ENCODE data around the gene VAPA. TPM values are rescaled to one million over a fixed set of nuclear protein-coding genes. Genes with fewer than 3 reads are reported as not detected.

VAPA gene
- total and polyA plus RNA-seq, 7 donors = 181 to 336 (median 263) TPM

- intact Hi-C loops (cut with DNase I) = no loop called here
- Histone ChIP-seq H3K36me3 (peaks cover 0 to 26% (median 4%) of the 10 kb centered on the region in 4 donors), H3K27ac (no peak overlapping the region), H3K9me3 (no peaks in the 10 kb centered on the region), H3K4me1 (peaks cover 0 to 78% (median 77%) of the 10 kb centered on the region in 4 donors), H3K27me3 (no peaks in the 10 kb centered on the region), H3K4me3 (no peak overlapping the region)
- WGBS, 2 donors = 92 to 93% methylated on average over 3 of the region's 3 CpGs
- no peak for DNase-seq
- TF ChIP-seq POLR2AphosphoS5 (IDR thresholded peaks at IDR 0.05) (no peak), POLR2A (IDR thresholded peaks at IDR 0.05) (no peak), EP300 (IDR thresholded peaks at IDR 0.05) (no peak)
- TF ChIP-seq, protein P1, sequence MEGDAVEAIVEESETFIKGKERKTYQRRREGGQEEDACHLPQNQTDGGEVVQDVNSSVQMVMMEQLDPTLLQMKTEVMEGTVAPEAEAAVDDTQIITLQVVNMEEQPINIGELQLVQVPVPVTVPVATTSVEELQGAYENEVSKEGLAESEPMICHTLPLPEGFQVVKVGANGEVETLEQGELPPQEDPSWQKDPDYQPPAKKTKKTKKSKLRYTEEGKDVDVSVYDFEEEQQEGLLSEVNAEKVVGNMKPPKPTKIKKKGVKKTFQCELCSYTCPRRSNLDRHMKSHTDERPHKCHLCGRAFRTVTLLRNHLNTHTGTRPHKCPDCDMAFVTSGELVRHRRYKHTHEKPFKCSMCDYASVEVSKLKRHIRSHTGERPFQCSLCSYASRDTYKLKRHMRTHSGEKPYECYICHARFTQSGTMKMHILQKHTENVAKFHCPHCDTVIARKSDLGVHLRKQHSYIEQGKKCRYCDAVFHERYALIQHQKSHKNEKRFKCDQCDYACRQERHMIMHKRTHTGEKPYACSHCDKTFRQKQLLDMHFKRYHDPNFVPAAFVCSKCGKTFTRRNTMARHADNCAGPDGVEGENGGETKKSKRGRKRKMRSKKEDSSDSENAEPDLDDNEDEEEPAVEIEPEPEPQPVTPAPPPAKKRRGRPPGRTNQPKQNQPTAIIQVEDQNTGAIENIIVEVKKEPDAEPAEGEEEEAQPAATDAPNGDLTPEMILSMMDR (IDR thresholded peaks at IDR 0.05) = no peak
Observed at GRCh38 chr18:9930299-9930884, 16.6 kb downstream of the VAPA start.

DNA sequence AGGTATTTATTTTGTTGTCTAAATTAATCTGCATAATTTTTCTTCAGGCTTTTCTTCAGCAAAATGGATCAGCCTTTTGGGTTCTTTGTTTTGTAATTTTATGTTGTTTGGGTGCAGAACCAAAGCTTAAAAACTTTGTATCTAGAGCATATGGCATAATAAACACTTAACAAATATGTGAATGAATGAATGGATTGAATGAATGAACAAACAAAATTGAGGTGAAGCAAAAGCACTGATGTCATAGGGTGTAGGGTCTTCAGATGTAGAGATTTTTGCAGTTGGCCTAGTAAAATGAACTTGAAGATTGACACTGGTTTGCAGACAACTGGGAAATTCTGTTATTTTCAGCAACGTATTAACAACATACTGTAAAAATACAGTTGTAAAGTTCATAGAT is 17.3 kb downstream of the VAPA start:
- no peak for DNase-seq
- Histone ChIP-seq H3K4me3 (no peak overlapping the region), H3K9me3 (no peaks in the 10 kb centered on the region), H3K36me3 (peaks cover 0 to 33% (median 4%) of the 10 kb centered on the region in 4 donors), H3K4me1 (peaks cover 0 to 70% (median 69%) of the 10 kb centered on the region in 4 donors), H3K27ac (no peak overlapping the region), H3K27me3 (no peaks in the 10 kb centered on the region)
- 27 to 73% methylated on average over 1 of the region's 1 CpG for WGBS, 2 donors
- TF ChIP-seq POLR2AphosphoS5 (IDR thresholded peaks at IDR 0.05) (no peak), POLR2A (IDR thresholded peaks at IDR 0.05) (no peak), EP300 (IDR thresholded peaks at IDR 0.05) (no peak)
- TF ChIP-seq, protein P1 (IDR thresholded peaks at IDR 0.05) = no peak
- intact Hi-C loops (cut with DNase I) = no loop called here

GRCh38 chr18:9931678-9932077 is 17.9 kb downstream of the VAPA start:
- WGBS, 2 donors = 78 to 83% methylated on average over 5 of the region's 5 CpGs
- Histone ChIP-seq H3K27ac (no peak overlapping the region), H3K9me3 (no peaks in the 10 kb centered on the region), H3K27me3 (no peaks in the 10 kb centered on the region), H3K4me1 (peaks cover 0 to 65% (median 64%) of the 10 kb centered on the region in 4 donors), H3K4me3 (no peak overlapping the region), H3K36me3 (peaks cover 0 to 38% (median 6%) of the 10 kb centered on the region in 4 donors)
- intact Hi-C loops (cut with DNase I) = no loop called here
- DNase-seq = no peak
- no peak for TF ChIP-seq POLR2A (IDR thresholded peaks at IDR 0.05)
- no peak for TF ChIP-seq EP300 (IDR thresholded peaks at IDR 0.05)
- TF ChIP-seq, protein P1 (IDR thresholded peaks at IDR 0.05) = no peak
- TF ChIP-seq POLR2AphosphoS5 (IDR thresholded peaks at IDR 0.05) = no peak

DNA sequence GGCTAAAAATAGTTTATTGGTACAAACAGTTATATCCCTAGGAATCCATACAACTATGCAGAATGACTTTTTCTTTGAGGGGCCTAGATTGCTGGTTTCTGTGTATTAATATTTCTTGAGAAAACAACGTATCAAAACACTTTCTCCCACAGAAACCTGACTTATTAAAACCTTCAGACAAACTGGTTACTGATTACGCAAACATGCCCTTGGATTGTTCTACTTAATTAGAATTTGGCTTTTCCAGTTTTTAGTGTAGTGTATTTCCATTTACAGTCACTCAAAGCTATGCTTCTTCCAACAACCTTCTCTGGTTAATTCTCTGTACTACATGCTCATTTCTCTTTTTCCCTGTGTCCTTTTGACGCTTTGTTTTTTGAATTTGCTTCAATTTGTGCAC is 20.0 kb downstream of the VAPA start:
- DNase-seq = no peak
- peaks cover 4 to 60% (median 13%) of the 10 kb centered on the region in 4 donors for H3K36me3 ChIP-seq
- H3K9me3 ChIP-seq = no peaks in the 10 kb centered on the region
- no peak overlapping the region for H3K27ac ChIP-seq
- TF ChIP-seq POLR2A (IDR thresholded peaks at IDR 0.05) (no peak), POLR2AphosphoS5 (IDR thresholded peaks at IDR 0.05) (no peak)
- TF ChIP-seq, protein P1 (IDR thresholded peaks at IDR 0.05) = no peak
- intact Hi-C loops (cut with DNase I) = no loop called here
- 95 to 98% methylated on average over 3 of the region's 3 CpGs for WGBS, 2 donors
- peaks cover 0 to 43% (median 42%) of the 10 kb centered on the region in 4 donors for H3K4me1 ChIP-seq
- no peak overlapping the region for H3K4me3 ChIP-seq
- H3K27me3 ChIP-seq = no peaks in the 10 kb centered on the region

DNA sequence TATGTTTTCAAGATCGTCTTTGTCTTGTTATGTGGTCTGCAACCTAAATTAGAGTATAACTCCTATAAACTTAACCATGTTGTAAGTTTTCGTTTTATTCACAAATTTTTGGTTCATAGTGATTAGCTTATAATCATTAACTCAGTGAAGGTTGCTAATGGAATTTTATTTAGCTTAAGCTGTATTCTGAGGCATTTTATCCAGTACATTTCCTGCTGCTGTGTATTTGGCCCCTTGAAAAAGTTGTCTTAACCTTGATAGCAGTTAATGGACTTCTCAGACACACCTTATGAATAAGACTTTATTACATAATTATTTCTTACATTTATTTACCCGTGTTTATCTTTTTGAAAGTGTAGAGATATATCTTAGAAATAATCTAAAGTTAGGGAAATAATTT is 20.5 kb downstream of the VAPA start:
- Histone ChIP-seq H3K4me1 (peaks cover 0 to 39% (median 38%) of the 10 kb centered on the region in 4 donors), H3K27ac (no peak overlapping the region), H3K4me3 (no peak overlapping the region), H3K36me3 (peaks cover 4 to 63% (median 13%) of the 10 kb centered on the region in 4 donors), H3K9me3 (no peaks in the 10 kb centered on the region), H3K27me3 (no peaks in the 10 kb centered on the region)
- no peak for DNase-seq
- WGBS, 2 donors = 81 to 94% methylated on average over 3 of the region's 3 CpGs
- intact Hi-C loops (cut with DNase I) = no loop called here
- TF ChIP-seq POLR2A (IDR thresholded peaks at IDR 0.05) = no peak
- TF ChIP-seq, protein P1 (IDR thresholded peaks at IDR 0.05) = no peak
- TF ChIP-seq POLR2AphosphoS5 (IDR thresholded peaks at IDR 0.05) = no peak
- no peak for TF ChIP-seq EP300 (IDR thresholded peaks at IDR 0.05)

Data from sigmoid colon (tissue), 7 donors.